K562 (cell line): Measurements from ENCODE around the gene PNP. TPM values are rescaled to one million over a fixed set of nuclear protein-coding genes. Genes with fewer than 3 reads are reported as not detected.

ENCODE experiments used
- ATAC-seq: fragments of 200-7000 bp; cut with Tn5 transposase; 3 replicates; pipeline ENCODE4 v1.9.1; 2020; ENCODE audit warnings: moderate library complexity
- BruUV-seq: library from RNA; stranded (reverse); fragments of 400-500 nt; replicated peaks from 2 replicates; lab custom pipeline; 2021; lab: Mats Ljungman, UMichigan
- CTCF ChIA-PET: fragments of 300-600 bp; formaldehyde crosslinking; extraction: SDS; loops from one replicate; lab custom pipeline; 2021; ENCODE audit warnings: low intra/inter-chr PET ratio; lab: Yijun Ruan, JAX
- POLR2A ChIA-PET: fragments of 300-600, 350-650 bp; sonication (Branson Sonifier 250); formaldehyde crosslinking; extraction: SDS; loops from one replicate; lab custom pipeline; 2021; ENCODE audit warnings: antibody characterized with exemption, inconsistent platforms; lab: Yijun Ruan, JAX
- DNase-seq, 4 experiments: peaks; one replicate each; pipeline versions ENCODE4 v3.0.0 to v3.0.0-alpha.2; 2011 to 2018; ENCODE audit warnings: low spot score in 3 of 4, mixed read lengths in 3 of 4; ENCODE audit errors: extremely low read depth in 1 of 4
- FAIRE-seq: peaks from 2 replicates; lab custom pipeline; 2011; peaks lifted over from hg19 to GRCh38; lab: Jason Lieb, UNC
- H2AFZ ChIP-seq: 2 replicates; pipeline ENCODE4 v1.6.0; 2011; ENCODE audit warnings: low read depth, low read length, control low read depth, inconsistent platforms
- H3K27ac ChIP-seq: fragments of 200-600 bp; 3 replicates; pipeline ENCODE4 v1.8.0; 2011; ENCODE audit warnings: low read depth, mild to moderate bottlenecking, control low read depth, inconsistent platforms, low read length, moderate library complexity, mixed read lengths; ENCODE audit errors: extremely low read depth
- H3K27me3 ChIP-seq, 2 experiments: fragments of 300-600 bp in 1 of 2; 2 replicates in 1 of 2; 3 replicates in 1 of 2; pipeline versions ENCODE4 v1.6.0 to v1.8.0; 2011; ENCODE audit warnings: inconsistent platforms in 2 of 2, low read length in 2 of 2, mild to moderate bottlenecking in 1 of 2, mixed read lengths in 1 of 2, moderate library complexity in 1 of 2; ENCODE audit not compliant: control insufficient read depth in 2 of 2, insufficient read depth in 2 of 2
- H3K36me3 ChIP-seq: fragments of 300-600 bp; 3 replicates; pipeline ENCODE4 v1.8.0; 2011; ENCODE audit warnings: mild to moderate bottlenecking, low read length, inconsistent platforms; ENCODE audit not compliant: control insufficient read depth, insufficient read depth
- H3K4me1 ChIP-seq, 2 experiments: fragments of 200-600 bp in 1 of 2; replicated peaks in 1 of 2; 2 replicates in 1 of 2; 3 replicates in 1 of 2; pipeline versions ENCODE4 v1.5.1 to v1.8.0; 2011; ENCODE audit warnings: inconsistent platforms in 2 of 2, low read length in 2 of 2, mild to moderate bottlenecking in 1 of 2, mixed read lengths in 1 of 2, moderate library complexity in 1 of 2; ENCODE audit not compliant: control insufficient read depth in 2 of 2, insufficient read depth in 2 of 2
- H3K4me2 ChIP-seq: 2 replicates; pipeline ENCODE4 v1.6.1; 2011; ENCODE audit warnings: low read length, control low read depth, inconsistent platforms, mixed read lengths; ENCODE audit not compliant: insufficient read depth
- H3K4me3 ChIP-seq: fragments of 200-600 bp; sonication (generic), shearing (Covaris generic); 2 replicates; pipeline ENCODE4 v1.5.1; 2016; ENCODE audit warnings: control low read depth, inconsistent platforms
- H3K79me2 ChIP-seq: fragments of 200-600 bp; 3 replicates; pipeline ENCODE4 v1.8.0; 2011; ENCODE audit warnings: low read length, inconsistent platforms; ENCODE audit not compliant: control insufficient read depth, insufficient read depth
- H3K9ac ChIP-seq, 2 experiments: 2 replicates each; pipeline versions ENCODE4 v1.6.0 to v1.6.1; 2011; ENCODE audit warnings: low read depth in 2 of 2, low read length in 2 of 2, control low read depth in 1 of 2, inconsistent platforms in 1 of 2, mild to moderate bottlenecking in 1 of 2, mixed read lengths in 1 of 2; ENCODE audit not compliant: insufficient read depth in 1 of 2
- H3K9me1 ChIP-seq: one replicate; pipeline ENCODE4 v1.6.0; 2011; ENCODE audit warnings: inconsistent platforms, mild to moderate bottlenecking, low read length, moderate library complexity; ENCODE audit not compliant: control insufficient read depth, insufficient read depth
- H3K9me3 ChIP-seq: replicated peaks from 2 replicates; pipeline ENCODE4 v1.5.1; 2011; ENCODE audit warnings: low read depth, low read length, inconsistent platforms; ENCODE audit not compliant: control insufficient read depth, insufficient read depth
- H4K20me1 ChIP-seq: replicated peaks from 2 replicates; pipeline ENCODE4 v1.6.1; 2011; ENCODE audit warnings: low read length, inconsistent platforms, mixed read lengths; ENCODE audit not compliant: control insufficient read depth, insufficient read depth
- ARNT ChIP-seq, 2 experiments: fragments of 450-650 bp; IDR thresholded peaks; 2 replicates each; pipeline ENCODE4 v1.6.1; 2016; ENCODE audit warnings: mild to moderate bottlenecking in 1 of 2
- DACH1 ChIP-seq: fragments of 450-650 bp; IDR thresholded peaks from 2 replicates; pipeline ENCODE4 v1.6.1; 2018; ENCODE audit not compliant: partially characterized antibody
- HDAC8 ChIP-seq: fragments of 450-650 bp; IDR thresholded peaks from 2 replicates; pipeline ENCODE4 v1.6.1; 2016; ENCODE audit warnings: mild to moderate bottlenecking, missing genetic modification characterization, moderate library complexity, missing compliant biosample characterization
- HDGF ChIP-seq: fragments of 450-650 bp; IDR thresholded peaks from 2 replicates; pipeline ENCODE4 v1.6.1; 2016
- MBD2 ChIP-seq: sonication (generic); IDR thresholded peaks from 2 replicates; pipeline ENCODE4 v1.6.1; 2016; ENCODE audit warnings: low read depth, borderline replicate concordance
- NR3C1 ChIP-seq: sonication (generic); formaldehyde crosslinking; IDR thresholded peaks from 2 replicates; pipeline ENCODE4 v1.8.1; 2022; ENCODE audit warnings: missing genetic modification reagents
- PRDM10 ChIP-seq: fragments of 450-650 bp; IDR thresholded peaks from 2 replicates; pipeline ENCODE4 v1.6.1; 2018; ENCODE audit not compliant: partially characterized antibody
- RFX7 ChIP-seq: fragments of 250-450 bp; sonication (Bioruptor Pico); IDR thresholded peaks from 2 replicates; pipeline ENCODE4 v1.5.1; 2021; ENCODE audit warnings: mild to moderate bottlenecking
- SPI1 ChIP-seq: IDR thresholded peaks from 2 replicates; pipeline ENCODE4 v1.6.1; 2011; ENCODE audit warnings: low read depth, low read length, control low read depth, borderline replicate concordance
- TAF1 ChIP-seq: IDR thresholded peaks from 2 replicates; pipeline ENCODE4 v1.6.1; 2011; ENCODE audit warnings: mild to moderate bottlenecking, low read length, moderate library complexity; ENCODE audit not compliant: insufficient read depth, control insufficient read depth, severe bottlenecking; ENCODE audit errors: extremely low read depth
- TRIM28 ChIP-seq: fragments of 450-650 bp; IDR thresholded peaks from 2 replicates; pipeline ENCODE4 v1.6.1; 2017
- ZBTB34 ChIP-seq: fragments of 250-450 bp; sonication (Bioruptor Pico); IDR thresholded peaks from 2 replicates; pipeline ENCODE4 v1.8.0; 2021; ENCODE audit warnings: mild to moderate bottlenecking, moderate library complexity
- ZFP91 ChIP-seq: sonication (generic); formaldehyde crosslinking; IDR thresholded peaks from 2 replicates; pipeline ENCODE4 v1.8.0; 2022; ENCODE audit warnings: mild to moderate bottlenecking, missing genetic modification reagents
- ZNF76 ChIP-seq: fragments of 250-450 bp; sonication (Bioruptor Pico); IDR thresholded peaks from 2 replicates; pipeline ENCODE4 v1.4.0; 2020; ENCODE audit warnings: mild to moderate bottlenecking, moderate library complexity, borderline replicate concordance
- WGBS: fragments of 100-300 bp; shearing (Covaris generic); methylation state at CpG from one replicate; pipeline ENCODE4 v1.1.6; 2016; ENCODE audit warnings: low coverage, mixed read lengths; ENCODE audit not compliant: insufficient coverage; ENCODE audit errors: missing lambda C conversion rate; 5-methylcytosine and 5-hydroxymethylcytosine counted together
- in situ Hi-C: fragments of 300-500 bp; cut with MboI; formaldehyde crosslinking; loops from 4 replicates; pipeline ENCODE4 v1.15.0; 2018; ENCODE audit warnings: inconsistent platforms, mixed read lengths
- intact Hi-C: fragments of 100-400 bp; cut with micrococcal nuclease; formaldehyde crosslinking; loops from 2 replicates; pipeline ENCODE4 v1.14.2; 2022
- polyA plus RNA-seq, 8 experiments: library from polyadenylated mRNA; depleted of rRNA in 4 of 8; stranded (reverse) in 5 of 8; unstranded in 3 of 8; fragments of >200 nt; fragmentation: Nextera tagmentation in 2 of 8; fragmentation: Illumina TruSeq in 1 of 8; extraction: Ambion mirVana in 2 of 8; extraction: Trizol in 1 of 8; gene quantifications; 2 replicates each; pipeline versions ENCODE4 v1.2.1 to v1.2.3, GENCODE V29; 2011 to 2014; ENCODE audit warnings: inconsistent platforms in 1 of 8, missing spikeins in 1 of 8
- total RNA-seq, 7 experiments: library from RNA; depleted of rRNA in 6 of 7; stranded (reverse); fragments of >200 nt in 6 of 7; fragmentation: Illumina TruSeq in 2 of 7; extraction: Trizol in 2 of 7; gene quantifications; 2 replicates each; pipeline versions ENCODE4 v1.2.1 to v1.2.3, GENCODE V29; 2011 to 2021; ENCODE audit warnings: low replicate concordance in 1 of 7

PNP gene
- total and polyA plus RNA-seq, 9 of the 15 experiments (the other 6 are each of a cell fraction or from before 2014, with no cell fraction given): 92.5 to 288 (median 137) TPM

GRCh38 chr14:20427231-20428009 is 41.8 kb upstream of the PNP start:
- Histone ChIP-seq H3K27me3 (no peaks in the 10 kb centered on the region), H3K4me3 (peak overlapping the region; percentile 33), H3K9ac (peak overlapping the region; percentile 63 to 75; a peak in 3 of 4 replicates), H3K9me1 (no peaks in the 10 kb centered on the region), H3K9me3 (no peaks in the 10 kb centered on the region), H2AFZ (peak overlapping the region; percentile 89), H3K36me3 (no peaks in the 10 kb centered on the region), H3K4me1 (peaks cover 22 to 26% of the 10 kb centered on the region in 2 experiments; a peak in 4 of 5 replicates), H3K79me2 (no peaks in the 10 kb centered on the region; the same call in 2 of the 3 replicates), H3K4me2 (peak overlapping the region; percentile 82), H4K20me1 (no peaks in the 10 kb centered on the region), H3K27ac (peak overlapping the region; percentile 82)
- CTCF ChIA-PET: no interaction called here
- DNase-seq: peak; percentile 33 to 69 (median 46)
- TSS peak; percentile 86 for BruUV-seq
- WGBS: 5% methylated on average over 5 of the region's 5 CpGs
- peak; percentile 89 for ATAC-seq
- POLR2A ChIA-PET: no interaction called here
- in situ Hi-C loops (no loop called here), intact Hi-C loops (no loop called here)
- peak; percentile 81 for FAIRE-seq
- TF ChIP-seq PRDM10 (peak; percentile 94), MBD2 (0 out of 2 replicates have a peak, but pooled peaks have one; percentile 32), ZBTB34 (CRISPR knock-in tag) (no peak), HDGF (no peak), TRIM28 (no peak), SPI1 (peak; percentile 87), ZFP91 (CRISPR knock-in tag) (no peak), TAF1 (peak; percentile 32), DACH1 (no peak), RFX7 (no peak), ZNF76 (CRISPR knock-in tag) (no peak), ARNT (IDR thresholded peaks at IDR 0.05) (no peak), HDAC8 (tag) (no peak), NR3C1 (CRISPR knock-in tag) (no peak)
